HEK293 (cell line): ENCODE measurements around the gene VIT.

Experiments
- CTCF ChIA-PET: fragments of 350-600 bp; formaldehyde crosslinking; extraction: SDS; loops from one replicate; lab custom pipeline; 2021; ENCODE audit warnings: antibody characterized with exemption; lab: Yijun Ruan, JAX
- POLR2A ChIA-PET: fragments of 300-600 bp; formaldehyde crosslinking; extraction: SDS; loops from one replicate; lab custom pipeline; 2020; ENCODE audit warnings: antibody characterized with exemption, inconsistent platforms; lab: Yijun Ruan, JAX
- H3K27ac ChIP-seq: fragments of 200-500 bp; sonication (Bioruptor generic); 2 replicates; pipeline ENCODE4 v1.5.1; 2014; ENCODE audit warnings: low read depth, low read length, control low read depth, inconsistent platforms; ENCODE audit errors: extremely low read depth
- H3K36me3 ChIP-seq, 2 experiments: fragments of 200-500 bp in 1 of 2; sonication (Bioruptor generic) in 1 of 2; 1 replicate in 1 of 2; 2 replicates in 1 of 2; pipeline ENCODE4 v1.5.1; 2014 to 2017; ENCODE audit warnings: inconsistent platforms in 2 of 2, low read length in 2 of 2; ENCODE audit not compliant: control insufficient read depth in 2 of 2, insufficient read depth in 1 of 2
- H3K4me1 ChIP-seq: fragments of 200-500 bp; sonication (Bioruptor generic); 2 replicates; pipeline ENCODE4 v1.5.1; 2014; ENCODE audit warnings: mild to moderate bottlenecking, low read length, inconsistent platforms; ENCODE audit not compliant: control insufficient read depth, insufficient read depth
- H3K4me3 ChIP-seq: 2 replicates; pipeline ENCODE4 v1.5.1; 2011; ENCODE audit warnings: low read depth, mild to moderate bottlenecking, control low read depth, low read length, moderate library complexity
- H3K9me3 ChIP-seq: fragments of 200-500 bp; sonication (Bioruptor generic); 2 replicates; pipeline ENCODE4 v1.5.1; 2014; ENCODE audit warnings: low read depth, low read length, inconsistent platforms; ENCODE audit not compliant: control insufficient read depth, insufficient read depth
- KLF8 ChIP-seq: fragments of 450-650 bp; formaldehyde crosslinking; IDR thresholded peaks from 2 replicates; pipeline ENCODE4 v1.5.1; 2016; ENCODE audit warnings: missing biosample characterization, missing genetic modification characterization
- ZNF350 ChIP-seq: fragments of 450-650 bp; formaldehyde crosslinking; IDR thresholded peaks from 2 replicates; pipeline ENCODE4 v1.5.0; 2017; ENCODE audit warnings: missing biosample characterization, mild to moderate bottlenecking, missing genetic modification characterization
- ZNF354C ChIP-seq: fragments of 450-650 bp; formaldehyde crosslinking; IDR thresholded peaks from 2 replicates; pipeline ENCODE4 v1.5.1; 2016; ENCODE audit warnings: missing biosample characterization, missing genetic modification characterization, low read depth, borderline replicate concordance
- ZNF654 ChIP-seq: fragments of 450-650 bp; formaldehyde crosslinking; IDR thresholded peaks from 2 replicates; pipeline ENCODE4 v1.5.1; 2016; ENCODE audit warnings: low read depth, missing biosample characterization, missing genetic modification characterization
- ZNF660 ChIP-seq: fragments of 450-650 bp; IDR thresholded peaks from 2 replicates; pipeline ENCODE4 v1.5.1; 2018; ENCODE audit warnings: missing biosample characterization, mild to moderate bottlenecking, missing genetic modification characterization
- ZNF843 ChIP-seq: fragments of 450-650 bp; formaldehyde crosslinking; IDR thresholded peaks from 2 replicates; pipeline ENCODE4 v1.5.1; 2016; ENCODE audit warnings: missing biosample characterization, missing genetic modification characterization
- TF ChIP-seq, protein P1 (sequence below): fragments of 450-650 bp; formaldehyde crosslinking; IDR thresholded peaks from 2 replicates; pipeline ENCODE4 v1.5.1; 2016; ENCODE audit warnings: missing biosample characterization, missing genetic modification characterization
- TF ChIP-seq, protein P2 (sequence below): fragments of 450-650 bp; formaldehyde crosslinking; IDR thresholded peaks from 2 replicates; pipeline ENCODE4 v1.5.1; 2016; ENCODE audit warnings: missing biosample characterization, missing genetic modification characterization
- TF ChIP-seq, protein P3 (sequence below): fragments of 450-650 bp; formaldehyde crosslinking; IDR thresholded peaks from 2 replicates; pipeline ENCODE4 v1.5.1; 2016; ENCODE audit warnings: missing biosample characterization, missing genetic modification characterization
- TF ChIP-seq, protein P4 (sequence below): fragments of 450-650 bp; formaldehyde crosslinking; IDR thresholded peaks from 2 replicates; pipeline ENCODE4 v1.5.1; 2016; ENCODE audit warnings: missing biosample characterization, missing genetic modification characterization, low read depth
- TF ChIP-seq, protein P5 (sequence below): fragments of 450-650 bp; formaldehyde crosslinking; IDR thresholded peaks from 2 replicates; pipeline ENCODE4 v1.5.1; 2016; ENCODE audit warnings: missing biosample characterization, missing genetic modification characterization, borderline replicate concordance

VIT gene

DNA sequence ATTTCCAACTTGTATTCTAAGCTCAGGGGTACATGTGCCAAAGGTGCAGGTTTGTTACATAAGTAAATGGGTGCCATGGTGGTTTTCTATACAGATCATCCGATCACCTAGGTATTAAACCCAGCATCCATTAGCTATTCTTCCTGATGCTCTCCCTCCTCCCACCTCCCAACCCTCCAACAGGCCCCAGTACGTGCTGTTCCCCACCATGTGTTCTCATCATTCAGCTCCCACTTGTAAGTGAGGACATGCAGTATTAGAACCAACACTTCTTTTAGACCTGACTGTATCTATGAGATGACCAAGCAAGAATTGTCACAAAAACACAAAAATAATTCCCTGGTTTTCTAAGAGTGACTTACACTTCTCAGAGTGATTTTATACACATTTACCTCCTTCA lies 83.0 kb downstream of the VIT start:
- no peak for TF ChIP-seq KLF8 (tag by site-specific recombination)
- TF ChIP-seq, all 188 proteins: peak for 0
- CTCF ChIA-PET = interaction anchor here (0.5 to 4.4 kb wide), 18 partner anchors 8 to 430 kb away, joined by 3 to 35 read pairs (median 3); no protein-coding TSS in a partner anchor
- Histone ChIP-seq H3K27ac (no peak overlapping the region), H3K9me3 (no peaks in the 10 kb centered on the region), H3K36me3 (no peaks in the 10 kb centered on the region), H3K4me3 (no peak overlapping the region), H3K4me1 (no peaks in the 10 kb centered on the region)
- POLR2A ChIA-PET = no interaction called here

DNA sequence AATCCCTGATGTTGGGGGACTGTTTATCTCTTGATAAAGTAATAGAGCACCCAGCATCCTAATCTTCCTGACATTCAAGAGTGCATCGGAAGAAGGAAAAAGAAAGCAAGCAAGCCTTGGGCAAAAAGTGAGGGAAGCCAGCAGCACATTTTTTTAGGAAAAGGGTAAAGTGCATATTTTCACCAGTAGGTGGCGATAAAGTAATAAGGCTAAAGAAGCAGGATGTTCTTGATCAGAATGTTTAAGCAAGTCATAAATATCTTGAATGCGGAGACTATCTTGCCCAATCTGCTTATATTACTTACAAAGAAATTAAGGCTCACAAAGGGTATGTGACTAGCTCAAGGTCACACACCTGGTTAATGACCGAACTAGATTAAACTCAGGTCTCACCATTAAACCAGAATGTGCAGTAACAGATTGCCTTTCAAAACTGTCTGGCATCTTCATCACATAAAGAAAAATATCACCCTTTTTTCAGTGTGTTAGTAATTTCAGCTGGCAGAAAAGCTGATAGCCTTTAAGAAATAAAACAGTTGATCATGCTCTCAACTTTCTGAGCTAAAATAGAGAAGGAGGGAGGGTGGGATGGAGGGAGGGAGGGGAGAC lies 83.8 kb downstream of the VIT start:
- Histone ChIP-seq H3K27ac (no peak overlapping the region), H3K4me1 (no peaks in the 10 kb centered on the region), H3K9me3 (no peaks in the 10 kb centered on the region), H3K36me3 (no peaks in the 10 kb centered on the region), H3K4me3 (no peak overlapping the region)
- TF ChIP-seq, protein P1, sequence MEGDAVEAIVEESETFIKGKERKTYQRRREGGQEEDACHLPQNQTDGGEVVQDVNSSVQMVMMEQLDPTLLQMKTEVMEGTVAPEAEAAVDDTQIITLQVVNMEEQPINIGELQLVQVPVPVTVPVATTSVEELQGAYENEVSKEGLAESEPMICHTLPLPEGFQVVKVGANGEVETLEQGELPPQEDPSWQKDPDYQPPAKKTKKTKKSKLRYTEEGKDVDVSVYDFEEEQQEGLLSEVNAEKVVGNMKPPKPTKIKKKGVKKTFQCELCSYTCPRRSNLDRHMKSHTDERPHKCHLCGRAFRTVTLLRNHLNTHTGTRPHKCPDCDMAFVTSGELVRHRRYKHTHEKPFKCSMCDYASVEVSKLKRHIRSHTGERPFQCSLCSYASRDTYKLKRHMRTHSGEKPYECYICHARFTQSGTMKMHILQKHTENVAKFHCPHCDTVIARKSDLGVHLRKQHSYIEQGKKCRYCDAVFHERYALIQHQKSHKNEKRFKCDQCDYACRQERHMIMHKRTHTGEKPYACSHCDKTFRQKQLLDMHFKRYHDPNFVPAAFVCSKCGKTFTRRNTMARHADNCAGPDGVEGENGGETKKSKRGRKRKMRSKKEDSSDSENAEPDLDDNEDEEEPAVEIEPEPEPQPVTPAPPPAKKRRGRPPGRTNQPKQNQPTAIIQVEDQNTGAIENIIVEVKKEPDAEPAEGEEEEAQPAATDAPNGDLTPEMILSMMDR (tag by site-specific recombination) = 0 out of 2 replicates have a peak, but pooled peaks have one; percentile 43
- TF ChIP-seq ZNF654 (peak; percentile 84), ZNF843 (no peak), ZNF660 (tag by site-specific recombination) (peak; percentile 46; the same call in 1 of the 2 replicates)
- TF ChIP-seq, protein P2, sequence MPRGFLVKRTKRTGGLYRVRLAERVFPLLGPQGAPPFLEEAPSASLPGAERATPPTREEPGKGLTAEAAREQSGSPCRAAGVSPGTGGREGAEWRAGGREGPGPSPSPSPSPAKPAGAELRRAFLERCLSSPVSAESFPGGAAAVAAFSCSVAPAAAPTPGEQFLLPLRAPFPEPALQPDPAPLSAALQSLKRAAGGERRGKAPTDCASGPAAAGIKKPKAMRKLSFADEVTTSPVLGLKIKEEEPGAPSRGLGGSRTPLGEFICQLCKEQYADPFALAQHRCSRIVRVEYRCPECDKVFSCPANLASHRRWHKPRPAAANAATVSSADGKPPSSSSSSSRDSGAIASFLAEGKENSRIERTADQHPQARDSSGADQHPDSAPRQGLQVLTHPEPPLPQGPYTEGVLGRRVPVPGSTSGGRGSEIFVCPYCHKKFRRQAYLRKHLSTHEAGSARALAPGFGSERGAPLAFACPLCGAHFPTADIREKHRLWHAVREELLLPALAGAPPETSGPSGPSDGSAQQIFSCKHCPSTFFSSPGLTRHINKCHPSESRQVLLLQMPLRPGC = no peak
- TF ChIP-seq, protein P3, sequence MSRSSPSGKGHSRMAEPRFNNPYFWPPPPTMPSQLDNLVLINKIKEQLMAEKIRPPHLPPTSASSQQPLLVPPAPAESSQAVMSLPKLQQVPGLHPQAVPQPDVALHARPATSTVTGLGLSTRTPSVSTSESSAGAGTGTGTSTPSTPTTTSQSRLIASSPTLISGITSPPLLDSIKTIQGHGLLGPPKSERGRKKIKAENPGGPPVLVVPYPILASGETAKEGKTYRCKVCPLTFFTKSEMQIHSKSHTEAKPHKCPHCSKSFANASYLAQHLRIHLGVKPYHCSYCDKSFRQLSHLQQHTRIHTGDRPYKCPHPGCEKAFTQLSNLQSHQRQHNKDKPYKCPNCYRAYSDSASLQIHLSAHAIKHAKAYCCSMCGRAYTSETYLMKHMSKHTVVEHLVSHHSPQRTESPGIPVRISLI = peak; percentile 68; the same call in 1 of the 2 replicates
- ChIA-PET POLR2A (no interaction called here), CTCF (interaction anchor here (0.6 to 4.4 kb wide), 14 partner anchors 8 to 512 kb away, joined by 3 to 35 read pairs (median 3); no protein-coding TSS in a partner anchor)

DNA sequence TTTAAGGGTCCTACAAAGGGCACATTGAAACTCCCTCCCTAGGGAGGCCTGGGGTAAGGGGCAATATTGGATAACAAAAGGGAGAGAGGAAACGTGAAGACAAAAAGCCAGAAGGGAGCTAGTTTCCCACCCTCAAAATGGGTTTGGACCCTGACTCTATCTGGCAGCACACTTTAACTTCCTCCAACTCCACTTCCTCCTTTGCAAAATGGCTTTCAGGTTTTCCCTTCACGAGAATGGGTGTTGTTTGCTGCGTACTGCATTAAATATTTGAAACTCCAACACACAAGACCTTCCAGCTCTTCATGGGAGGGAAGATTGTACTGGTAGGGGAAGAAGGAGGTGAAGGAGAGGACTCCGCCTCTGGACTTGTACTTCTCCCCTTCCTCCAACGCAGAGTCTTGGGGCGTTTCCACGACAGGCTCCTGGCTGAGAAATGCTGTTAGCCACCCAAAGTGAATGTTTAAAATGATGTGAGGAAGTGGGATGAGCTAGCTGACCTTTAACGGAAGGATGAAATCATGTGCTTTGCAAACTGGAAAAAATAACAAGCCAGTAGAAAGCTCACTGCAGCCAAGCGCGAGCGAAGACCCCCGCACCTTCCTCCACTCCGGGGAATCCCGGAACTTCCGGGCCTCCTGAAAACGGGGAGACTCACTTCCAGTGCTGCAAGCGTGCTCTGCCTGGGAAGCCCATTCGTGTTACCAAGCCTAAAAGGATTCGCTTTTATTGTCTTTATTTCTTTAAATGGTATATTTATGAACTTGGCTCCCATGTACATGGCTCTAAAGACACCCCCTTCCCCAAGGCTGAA lies 85.6 kb downstream of the VIT start:
- Histone ChIP-seq H3K27ac (no peak overlapping the region), H3K36me3 (no peaks in the 10 kb centered on the region), H3K4me1 (no peaks in the 10 kb centered on the region), H3K4me3 (no peak overlapping the region), H3K9me3 (no peaks in the 10 kb centered on the region)
- ChIA-PET CTCF (interaction anchor here (0.6 to 4.4 kb wide), 10 partner anchors 12 to 742 kb away, joined by 3 to 35 read pairs (median 4); no protein-coding TSS in a partner anchor), POLR2A (no interaction called here)
- TF ChIP-seq, protein P4, sequence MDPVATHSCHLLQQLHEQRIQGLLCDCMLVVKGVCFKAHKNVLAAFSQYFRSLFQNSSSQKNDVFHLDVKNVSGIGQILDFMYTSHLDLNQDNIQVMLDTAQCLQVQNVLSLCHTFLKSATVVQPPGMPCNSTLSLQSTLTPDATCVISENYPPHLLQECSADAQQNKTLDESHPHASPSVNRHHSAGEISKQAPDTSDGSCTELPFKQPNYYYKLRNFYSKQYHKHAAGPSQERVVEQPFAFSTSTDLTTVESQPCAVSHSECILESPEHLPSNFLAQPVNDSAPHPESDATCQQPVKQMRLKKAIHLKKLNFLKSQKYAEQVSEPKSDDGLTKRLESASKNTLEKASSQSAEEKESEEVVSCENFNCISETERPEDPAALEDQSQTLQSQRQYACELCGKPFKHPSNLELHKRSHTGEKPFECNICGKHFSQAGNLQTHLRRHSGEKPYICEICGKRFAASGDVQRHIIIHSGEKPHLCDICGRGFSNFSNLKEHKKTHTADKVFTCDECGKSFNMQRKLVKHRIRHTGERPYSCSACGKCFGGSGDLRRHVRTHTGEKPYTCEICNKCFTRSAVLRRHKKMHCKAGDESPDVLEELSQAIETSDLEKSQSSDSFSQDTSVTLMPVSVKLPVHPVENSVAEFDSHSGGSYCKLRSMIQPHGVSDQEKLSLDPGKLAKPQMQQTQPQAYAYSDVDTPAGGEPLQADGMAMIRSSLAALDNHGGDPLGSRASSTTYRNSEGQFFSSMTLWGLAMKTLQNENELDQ = no peak
- TF ChIP-seq ZNF354C (no peak), ZNF350 (no peak)
- TF ChIP-seq, protein P5, sequence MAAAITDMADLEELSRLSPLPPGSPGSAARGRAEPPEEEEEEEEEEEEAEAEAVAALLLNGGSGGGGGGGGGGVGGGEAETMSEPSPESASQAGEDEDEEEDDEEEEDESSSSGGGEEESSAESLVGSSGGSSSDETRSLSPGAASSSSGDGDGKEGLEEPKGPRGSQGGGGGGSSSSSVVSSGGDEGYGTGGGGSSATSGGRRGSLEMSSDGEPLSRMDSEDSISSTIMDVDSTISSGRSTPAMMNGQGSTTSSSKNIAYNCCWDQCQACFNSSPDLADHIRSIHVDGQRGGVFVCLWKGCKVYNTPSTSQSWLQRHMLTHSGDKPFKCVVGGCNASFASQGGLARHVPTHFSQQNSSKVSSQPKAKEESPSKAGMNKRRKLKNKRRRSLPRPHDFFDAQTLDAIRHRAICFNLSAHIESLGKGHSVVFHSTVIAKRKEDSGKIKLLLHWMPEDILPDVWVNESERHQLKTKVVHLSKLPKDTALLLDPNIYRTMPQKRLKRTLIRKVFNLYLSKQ (tag by site-specific recombination) = no peak
